Medulla oblongata (tissue), 1 donor: ENCODE results near the gene REC114.
"Not testable (repeated sequence)": the region's sequence is repeated elsewhere in the genome, so short reads cannot be mapped to it uniquely, and the experiment has no call there.

Experiments used
- DNase-seq: peaks from one replicate; pipeline ENCODE4 v3.0.0-alpha.2; 2015; ENCODE audit errors: extremely low spot score

Gene REC114

GRCh38 chr15:73575636-73576247 lies 132.8 kb downstream of the REC114 start:
- no peak for DNase-seq

- DNase-seq, result not testable (repeated sequence)
Measured at GRCh38 chr15:73577593-73577992, 134.6 kb downstream of the REC114 start.

- DNase-seq, result no peak
Measured at GRCh38 chr15:73578026-73578425, 135.1 kb downstream of the REC114 start.

GRCh38 chr15:73582851-73583379 lies 140.0 kb downstream of the REC114 start:
- DNase-seq, result no peak

- DNase-seq, result no peak
Measured at GRCh38 chr15:73583544-73583943, 140.6 kb downstream of the REC114 start.

GRCh38 chr15:73584699-73585420 lies 141.9 kb downstream of the REC114 start:
- no peak for DNase-seq

- DNase-seq, result no peak
Measured at GRCh38 chr15:73585871-73586654, 143.1 kb downstream of the REC114 start.

- DNase-seq, result no peak
Measured at GRCh38 chr15:73589766-73590165, 146.8 kb downstream of the REC114 start.

GRCh38 chr15:73590263-73590662 lies 147.3 kb downstream of the REC114 start:
- no peak for DNase-seq

- DNase-seq, result peak; percentile 25
Measured at GRCh38 chr15:73593304-73594074, 150.5 kb downstream of the REC114 start.

- DNase-seq, result no peak
Measured at GRCh38 chr15:73594109-73594508, 151.1 kb downstream of the REC114 start.

- no peak for DNase-seq
Measured at GRCh38 chr15:73596174-73596573, 153.2 kb downstream of the REC114 start.

GRCh38 chr15:73597036-73597638 lies 154.2 kb downstream of the REC114 start:
- DNase-seq, result no peak

- no peak for DNase-seq
Measured at GRCh38 chr15:73598530-73599160, 155.7 kb downstream of the REC114 start.

- DNase-seq, result no peak
Measured at GRCh38 chr15:73599934-73600333, 157.0 kb downstream of the REC114 start.

- no peak for DNase-seq
Measured at GRCh38 chr15:73600413-73601335, 157.7 kb downstream of the REC114 start.

- peak; percentile 32 for DNase-seq
Measured at GRCh38 chr15:73601451-73602445, 158.8 kb downstream of the REC114 start.

GRCh38 chr15:73602446-73602843 lies 159.5 kb downstream of the REC114 start:
- DNase-seq, result no peak
